Upper lobe of left lung (tissue), 6 donors: ENCODE data around the gene PMPCA. TPM values are rescaled to one million over a fixed set of nuclear protein-coding genes. Genes with fewer than 3 reads are reported as not detected.

Source experiments
- ATAC-seq, 2 donors: fragments of 200-7000 bp; cut with Tn5 transposase; one replicate each; pipeline ENCODE4 v1.9.1; 2022; ENCODE audit warnings: mild to moderate bottlenecking in 2 of 2, moderate library complexity in 2 of 2; ENCODE audit not compliant: low FRiP score in 2 of 2
- DNase-seq, 2 donors: peaks; one replicate each; pipeline ENCODE4 v3.0.0-alpha.2; 2019 to 2020
- H3K27ac ChIP-seq, 4 donors: fragments of 200-600 bp; sonication (generic); one replicate each; pipeline ENCODE4 v1.5.1; 2016 to 2019
- H3K27me3 ChIP-seq, 4 donors: fragments of 200-600 bp; sonication (generic); one replicate each; pipeline ENCODE4 v1.5.1; 2017 to 2019
- H3K36me3 ChIP-seq, 4 donors: fragments of 200-600 bp; sonication (generic); one replicate each; pipeline ENCODE4 v1.5.1; 2016 to 2019
- H3K4me1 ChIP-seq, 4 donors: fragments of 200-600 bp; sonication (generic); one replicate each; pipeline ENCODE4 v1.5.1; 2018 to 2019
- H3K4me3 ChIP-seq, 4 donors: fragments of 200-600 bp; sonication (generic); one replicate each; pipeline ENCODE4 v1.5.1; 2017 to 2019; ENCODE audit warnings: mild to moderate bottlenecking in 2 of 4, moderate library complexity in 1 of 4
- H3K9me3 ChIP-seq, 4 donors: fragments of 200-600 bp; sonication (generic); one replicate each; pipeline ENCODE4 v1.5.1; 2018 to 2019
- CTCF ChIP-seq, 6 experiments: fragments of 450-650 bp in 4 of 6; fragments of 200-600 bp in 2 of 6; sonication (generic) in 2 of 6; IDR thresholded peaks; one replicate each; pipeline ENCODE4 v1.5.1; 2016 to 2019; ENCODE audit warnings: antibody characterized with exemption in 6 of 6
- EP300 ChIP-seq, 4 donors: sonication (generic); formaldehyde crosslinking; IDR thresholded peaks; one replicate each; pipeline ENCODE4 v1.5.1; 2017; ENCODE audit warnings: antibody characterized with exemption in 4 of 4, control low read depth in 2 of 4
- POLR2A ChIP-seq, 4 donors: fragments of 450-650 bp; IDR thresholded peaks; one replicate each; pipeline ENCODE4 v1.5.1; 2016 to 2017; ENCODE audit warnings: antibody characterized with exemption in 4 of 4, mild to moderate bottlenecking in 2 of 4
- POLR2AphosphoS5 ChIP-seq, 2 donors: sonication (generic); formaldehyde crosslinking; IDR thresholded peaks; one replicate each; pipeline ENCODE4 v1.5.1; 2017; ENCODE audit warnings: antibody characterized with exemption in 2 of 2
- WGBS, 2 donors: methylation state at CpG; one replicate each; pipeline ENCODE4 v1.1.5; 2017 to 2018; 5-methylcytosine and 5-hydroxymethylcytosine counted together
- total RNA-seq, 6 donors: library from RNA; depleted of rRNA in 4 of 6; stranded (reverse); fragments of >200 nt in 4 of 6; gene quantifications; one replicate each; pipeline versions ENCODE4 v1.1.0 to v1.2.1, GENCODE V29; 2016 to 2021
- donor health status: DM: no; HTN: no; CAD: no; lungs with moderate emphysema.
- donor health status: DM: no; HTN: yes; CAD: no; lungs with severe emphysema.

Gene PMPCA
- total RNA-seq, 6 donors from 2014 or later: 30.4 to 48.2 (median 41.0) TPM

GRCh38 chr9:136363106-136363948 lies 47.1 kb upstream of the PMPCA start, which contains the start of gene DNLZ:
Gene DNLZ (minus strand): TSS chr9:136363744. CDS start chr9:136363714, 30 bp downstream.
- peaks cover 22 to 34% (median 28%) of the 10 kb centered on the region in 4 donors for H3K4me1 ChIP-seq
- DNase-seq (peak; percentile 98), ATAC-seq (peak; percentile 94 to 97)
- H3K36me3 ChIP-seq: peaks cover 0 to 10% (median 2%) of the 10 kb centered on the region in 4 donors
- WGBS, 2 donors: 2 to 3% methylated on average over 10 to 15 of the region's 97 CpGs
- peak within 1 kb of the TSS; percentile 91 to 97 (median 92) for H3K27ac ChIP-seq
- H3K9me3 ChIP-seq: no peaks in the 10 kb centered on the region
- peak within 1 kb of the TSS; percentile 88 to 100 (median 98) for H3K4me3 ChIP-seq
- no peaks in the 10 kb centered on the region for H3K27me3 ChIP-seq
- TF ChIP-seq POLR2AphosphoS5 (IDR thresholded peaks at IDR 0.05): peak; percentile 44 to 54
- TF ChIP-seq POLR2A (IDR thresholded peaks at IDR 0.05): peak in 3 of 4 donors; percentile 62 to 86 (median 85)
- peak; percentile 99 to 100 (median 100) for TF ChIP-seq CTCF (IDR thresholded peaks at IDR 0.05)
- TF ChIP-seq EP300 (IDR thresholded peaks at IDR 0.05): no peak

- Histone ChIP-seq H3K27me3 (no peaks in the 10 kb centered on the region), H3K27ac (peak overlapping the region in 1 of 4 donors; percentile 92), H3K4me1 (peaks cover 22 to 34% (median 28%) of the 10 kb centered on the region in 4 donors), H3K9me3 (no peaks in the 10 kb centered on the region), H3K4me3 (peak overlapping the region in 3 of 4 donors; percentile 88 to 100 (median 100)), H3K36me3 (peaks cover 0 to 10% (median 2%) of the 10 kb centered on the region in 4 donors)
- ATAC-seq: no peak
- TF ChIP-seq POLR2AphosphoS5 (IDR thresholded peaks at IDR 0.05) (peak in 1 of 2 donors; percentile 7), EP300 (IDR thresholded peaks at IDR 0.05) (no peak), POLR2A (IDR thresholded peaks at IDR 0.05) (no peak), CTCF (IDR thresholded peaks at IDR 0.05) (peak in 1 of 6 experiments; percentile 7)
- 38 to 49% methylated on average over 26 to 33 of the region's 54 CpGs for WGBS, 2 donors
- DNase-seq: peak in 1 of 2 donors; percentile 85
These were observed 46.3 kb upstream of the PMPCA start for GRCh38 chr9:136363949-136364748.

- Histone ChIP-seq H3K36me3 (peaks cover 0 to 10% (median 4%) of the 10 kb centered on the region in 4 donors), H3K4me3 (no peak overlapping the region), H3K9me3 (no peaks in the 10 kb centered on the region), H3K27me3 (no peaks in the 10 kb centered on the region), H3K27ac (peak overlapping the region in 2 of 4 donors; percentile 17 to 40), H3K4me1 (peaks cover 22 to 34% (median 28%) of the 10 kb centered on the region in 4 donors)
- DNase-seq (peak in 1 of 2 donors; percentile 79), ATAC-seq (no peak)
- 73 to 86% methylated on average over 13 to 25 of the region's 31 CpGs for WGBS, 2 donors
- no peak for TF ChIP-seq CTCF (IDR thresholded peaks at IDR 0.05)
- no peak for TF ChIP-seq POLR2A (IDR thresholded peaks at IDR 0.05)
- TF ChIP-seq POLR2AphosphoS5 (IDR thresholded peaks at IDR 0.05): no peak
- TF ChIP-seq EP300 (IDR thresholded peaks at IDR 0.05): no peak
These were observed 45.3 kb upstream of the PMPCA start for GRCh38 chr9:136364942-136365774.

- peaks cover 22 to 34% (median 27%) of the 10 kb centered on the region in 4 donors for H3K4me1 ChIP-seq
- no peak overlapping the region for H3K4me3 ChIP-seq
- DNase-seq (peak; percentile 56 to 59), ATAC-seq (no peak)
- H3K9me3 ChIP-seq: no peaks in the 10 kb centered on the region
- TF ChIP-seq CTCF (IDR thresholded peaks at IDR 0.05) (no peak), POLR2A (IDR thresholded peaks at IDR 0.05) (no peak), POLR2AphosphoS5 (IDR thresholded peaks at IDR 0.05) (no peak), EP300 (IDR thresholded peaks at IDR 0.05) (no peak)
- peaks cover 0 to 11% (median 5%) of the 10 kb centered on the region in 4 donors for H3K36me3 ChIP-seq
- no peaks in the 10 kb centered on the region for H3K27me3 ChIP-seq
- 47 to 61% methylated on average over 9 of the region's 9 CpGs for WGBS, 2 donors
- H3K27ac ChIP-seq: peak overlapping the region in 2 of 4 donors; percentile 17 to 40
These were observed 44.7 kb upstream of the PMPCA start for GRCh38 chr9:136365775-136366222.
